GM10847 (cell line): ENCODE data around the gene GMFB.

ENCODE experiments used
- POLR2A ChIP-seq: IDR thresholded peaks from 2 replicates; pipeline ENCODE4 v1.6.1; 2011; ENCODE audit not compliant: insufficient read length; ENCODE audit errors: extremely low read depth

The GMFB gene

GRCh38 chr14:54502602-54503001 lies 13.8 kb upstream of the GMFB start:
- no peak for TF ChIP-seq POLR2A

GRCh38 chr14:54501480-54501879 lies 12.7 kb upstream of the GMFB start:
- TF ChIP-seq POLR2A, result no peak

- no peak for TF ChIP-seq POLR2A
Measured at GRCh38 chr14:54500744-54501143, 12.0 kb upstream of the GMFB start.

- no peak for TF ChIP-seq POLR2A
Measured at GRCh38 chr14:54498579-54498978, 9.8 kb upstream of the GMFB start.

- TF ChIP-seq POLR2A, result no peak
Measured at GRCh38 chr14:54498095-54498531, 9.3 kb upstream of the GMFB start.

- no peak for TF ChIP-seq POLR2A
Measured at GRCh38 chr14:54497224-54497623, 8.4 kb upstream of the GMFB start.

GRCh38 chr14:54493293-54493692 lies 4.5 kb upstream of the GMFB start:
- TF ChIP-seq POLR2A, result no peak

GRCh38 chr14:54490445-54491175 lies 1.8 kb upstream of the GMFB start:
- TF ChIP-seq POLR2A, result no peak

- no peak for TF ChIP-seq POLR2A
Measured at GRCh38 chr14:54489731-54490444, 1.1 kb upstream of the GMFB start.

- TF ChIP-seq POLR2A, result no peak
Measured at GRCh38 chr14:54489318-54489683, 521 bp upstream of the GMFB start.

GRCh38 chr14:54488318-54488645 lies 498 bp downstream of the GMFB start:
- TF ChIP-seq POLR2A, result no peak

GRCh38 chr14:54487771-54488170 lies 1.0 kb downstream of the GMFB start:
- no peak for TF ChIP-seq POLR2A

GRCh38 chr14:54486685-54487084 lies 2.1 kb downstream of the GMFB start:
- no peak for TF ChIP-seq POLR2A

GRCh38 chr14:54483846-54484245 lies 4.9 kb downstream of the GMFB start:
- TF ChIP-seq POLR2A, result no peak

GRCh38 chr14:54483073-54483745 lies 5.6 kb downstream of the GMFB start:
- TF ChIP-seq POLR2A, result no peak

GRCh38 chr14:54481695-54482094 lies 7.1 kb downstream of the GMFB start:
- TF ChIP-seq POLR2A, result no peak
